Liver (tissue), 3 donors: ENCODE results near the gene SRGAP3.

ENCODE experiments used
- FOXA1 ChIP-seq: IDR thresholded peaks from 2 replicates; pipeline ENCODE4 v1.6.1; 2016; ENCODE audit warnings: antibody characterized with exemption
- REST ChIP-seq: IDR thresholded peaks from 2 replicates; pipeline ENCODE4 v1.6.1; 2016; ENCODE audit warnings: antibody characterized with exemption, mild to moderate bottlenecking
- RXRA ChIP-seq, 2 donors: IDR thresholded peaks; 2 replicates each; pipeline ENCODE4 v1.6.1; 2017 to 2018; ENCODE audit warnings: antibody characterized with exemption in 2 of 2, mild to moderate bottlenecking in 1 of 2
- SP1 ChIP-seq: IDR thresholded peaks from 2 replicates; pipeline ENCODE4 v1.6.1; 2018; ENCODE audit warnings: antibody characterized with exemption, mild to moderate bottlenecking
- TAF1 ChIP-seq: conservative IDR thresholded peaks from 2 replicates; pipeline ENCODE4 v1.6.1; 2016; ENCODE audit warnings: antibody characterized with exemption, mild to moderate bottlenecking
- YY1 ChIP-seq: IDR thresholded peaks from 2 replicates; pipeline ENCODE4 v1.6.1; 2016; ENCODE audit warnings: antibody characterized with exemption, mild to moderate bottlenecking
- TF ChIP-seq, protein P1 (sequence below): IDR thresholded peaks from 2 replicates; pipeline ENCODE4 v1.6.1; 2016; ENCODE audit warnings: antibody characterized with exemption
- TF ChIP-seq, protein P2 (sequence below): fragments of 150-350 bp; IDR thresholded peaks from 2 replicates; pipeline ENCODE4 v1.5.1; 2017; ENCODE audit warnings: improper control_type of control experiment, low read depth, low read length; ENCODE audit not compliant: missing input control
- TF ChIP-seq, protein P3 (sequence below): IDR thresholded peaks from 2 replicates; pipeline ENCODE4 v1.6.1; 2016; ENCODE audit warnings: antibody characterized with exemption
- donor health status: healthy.
- donor health status: healthy.

- TF ChIP-seq YY1 = no peak
- TF ChIP-seq SP1 = no peak
- TF ChIP-seq, protein P1, sequence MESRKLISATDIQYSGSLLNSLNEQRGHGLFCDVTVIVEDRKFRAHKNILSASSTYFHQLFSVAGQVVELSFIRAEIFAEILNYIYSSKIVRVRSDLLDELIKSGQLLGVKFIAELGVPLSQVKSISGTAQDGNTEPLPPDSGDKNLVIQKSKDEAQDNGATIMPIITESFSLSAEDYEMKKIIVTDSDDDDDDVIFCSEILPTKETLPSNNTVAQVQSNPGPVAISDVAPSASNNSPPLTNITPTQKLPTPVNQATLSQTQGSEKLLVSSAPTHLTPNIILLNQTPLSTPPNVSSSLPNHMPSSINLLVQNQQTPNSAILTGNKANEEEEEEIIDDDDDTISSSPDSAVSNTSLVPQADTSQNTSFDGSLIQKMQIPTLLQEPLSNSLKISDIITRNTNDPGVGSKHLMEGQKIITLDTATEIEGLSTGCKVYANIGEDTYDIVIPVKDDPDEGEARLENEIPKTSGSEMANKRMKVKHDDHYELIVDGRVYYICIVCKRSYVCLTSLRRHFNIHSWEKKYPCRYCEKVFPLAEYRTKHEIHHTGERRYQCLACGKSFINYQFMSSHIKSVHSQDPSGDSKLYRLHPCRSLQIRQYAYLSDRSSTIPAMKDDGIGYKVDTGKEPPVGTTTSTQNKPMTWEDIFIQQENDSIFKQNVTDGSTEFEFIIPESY = no peak
- no peak for TF ChIP-seq REST
- TF ChIP-seq, protein P2, sequence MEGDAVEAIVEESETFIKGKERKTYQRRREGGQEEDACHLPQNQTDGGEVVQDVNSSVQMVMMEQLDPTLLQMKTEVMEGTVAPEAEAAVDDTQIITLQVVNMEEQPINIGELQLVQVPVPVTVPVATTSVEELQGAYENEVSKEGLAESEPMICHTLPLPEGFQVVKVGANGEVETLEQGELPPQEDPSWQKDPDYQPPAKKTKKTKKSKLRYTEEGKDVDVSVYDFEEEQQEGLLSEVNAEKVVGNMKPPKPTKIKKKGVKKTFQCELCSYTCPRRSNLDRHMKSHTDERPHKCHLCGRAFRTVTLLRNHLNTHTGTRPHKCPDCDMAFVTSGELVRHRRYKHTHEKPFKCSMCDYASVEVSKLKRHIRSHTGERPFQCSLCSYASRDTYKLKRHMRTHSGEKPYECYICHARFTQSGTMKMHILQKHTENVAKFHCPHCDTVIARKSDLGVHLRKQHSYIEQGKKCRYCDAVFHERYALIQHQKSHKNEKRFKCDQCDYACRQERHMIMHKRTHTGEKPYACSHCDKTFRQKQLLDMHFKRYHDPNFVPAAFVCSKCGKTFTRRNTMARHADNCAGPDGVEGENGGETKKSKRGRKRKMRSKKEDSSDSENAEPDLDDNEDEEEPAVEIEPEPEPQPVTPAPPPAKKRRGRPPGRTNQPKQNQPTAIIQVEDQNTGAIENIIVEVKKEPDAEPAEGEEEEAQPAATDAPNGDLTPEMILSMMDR = no peak
- TF ChIP-seq RXRA (IDR thresholded peaks at IDR 0.05) = no peak
- no peak for TF ChIP-seq TAF1
- no peak for TF ChIP-seq FOXA1
- TF ChIP-seq, protein P3, sequence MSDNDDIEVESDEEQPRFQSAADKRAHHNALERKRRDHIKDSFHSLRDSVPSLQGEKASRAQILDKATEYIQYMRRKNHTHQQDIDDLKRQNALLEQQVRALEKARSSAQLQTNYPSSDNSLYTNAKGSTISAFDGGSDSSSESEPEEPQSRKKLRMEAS = no peak
Measured at GRCh38 chr3:9278085-9278484, 28.6 kb upstream of the SRGAP3 start.
